Measurements from ENCODE around the gene RNF11. TPM values are rescaled to one million over a fixed set of nuclear protein-coding genes. Genes with fewer than 3 reads are reported as not detected.

Gene RNF11
- total and polyA plus RNA-seq, 11 donors: 42.4 to 143 (median 107) TPM

GRCh38 chr1:51283979-51284378, 47.9 kb downstream of the RNF11 start:
- no peaks in the 10 kb centered on the region for H3K27me3 ChIP-seq
- no peaks in the 10 kb centered on the region for H3K9me3 ChIP-seq
- intact Hi-C loops (cut with DNase I): no loop called here
- H3K27ac ChIP-seq: no peak overlapping the region
- TF ChIP-seq CTCF (IDR thresholded peaks at IDR 0.05) (no peak), POLR2A (IDR thresholded peaks at IDR 0.05) (no peak)
- peaks cover 0 to 20% (median 0%) of the 10 kb centered on the region in 9 donors for H3K36me3 ChIP-seq
- no peak overlapping the region for H3K4me3 ChIP-seq
- WGBS, 4 donors: 78 to 83% (median 80%) methylated on average over 5 of the region's 5 CpGs
- H3K4me1 ChIP-seq: peaks cover 0 to 22% (median 9%) of the 10 kb centered on the region in 12 donors
- DNase-seq: peak in 1 of 5 donors; percentile 10
- ATAC-seq: no peak

- Histone ChIP-seq H3K36me3 (peaks cover 0 to 20% (median 0%) of the 10 kb centered on the region in 9 donors), H3K27ac (no peak overlapping the region), H3K27me3 (no peaks in the 10 kb centered on the region), H3K4me3 (no peak overlapping the region), H3K9me3 (no peaks in the 10 kb centered on the region), H3K4me1 (peaks cover 0 to 22% (median 9%) of the 10 kb centered on the region in 12 donors)
- TF ChIP-seq POLR2A (IDR thresholded peaks at IDR 0.05) (no peak), CTCF (IDR thresholded peaks at IDR 0.05) (no peak)
- intact Hi-C loops (cut with DNase I): no loop called here
- DNase-seq: peak in 4 of 5 donors; percentile 42 to 57 (median 50)
- ATAC-seq: peak; percentile 69 to 90 (median 80)
Measured at GRCh38 chr1:51284487-51284954, 48.4 kb downstream of the RNF11 start.

- H3K27ac ChIP-seq: no peak overlapping the region
- TF ChIP-seq POLR2A (IDR thresholded peaks at IDR 0.05) (no peak), CTCF (IDR thresholded peaks at IDR 0.05) (no peak)
- intact Hi-C loops (cut with DNase I): no loop called here
- H3K9me3 ChIP-seq: no peaks in the 10 kb centered on the region
- peaks cover 0 to 17% (median 0%) of the 10 kb centered on the region in 9 donors for H3K36me3 ChIP-seq
- no peaks in the 10 kb centered on the region for H3K27me3 ChIP-seq
- DNase-seq (no peak), ATAC-seq (no peak)
- 83 to 98% (median 95%) methylated on average over 1 of the region's 1 CpG for WGBS, 4 donors
- no peak overlapping the region for H3K4me3 ChIP-seq
- peaks cover 0 to 22% (median 9%) of the 10 kb centered on the region in 12 donors for H3K4me1 ChIP-seq
Measured at GRCh38 chr1:51285055-51285454, 49.0 kb downstream of the RNF11 start.

GRCh38 chr1:51287966-51288365, 51.9 kb downstream of the RNF11 start:
- H3K4me1 ChIP-seq: peaks cover 0 to 13% (median 8%) of the 10 kb centered on the region in 12 donors
- 77 to 94% (median 92%) methylated on average over 8 of the region's 8 CpGs for WGBS, 4 donors
- TF ChIP-seq POLR2A (IDR thresholded peaks at IDR 0.05) (no peak), CTCF (IDR thresholded peaks at IDR 0.05) (no peak)
- no peak overlapping the region for H3K27ac ChIP-seq
- peaks cover 0 to 17% (median 0%) of the 10 kb centered on the region in 9 donors for H3K36me3 ChIP-seq
- DNase-seq (no peak), ATAC-seq (no peak)
- no peaks in the 10 kb centered on the region for H3K9me3 ChIP-seq
- H3K4me3 ChIP-seq: no peak overlapping the region
- intact Hi-C loops (cut with DNase I): no loop called here
- H3K27me3 ChIP-seq: no peaks in the 10 kb centered on the region

Data from heart left ventricle (tissue), 16 donors.